Measurements from ENCODE around the gene CPT1A.
"Not testable (repeated sequence)": the region's sequence is repeated elsewhere in the genome, so short reads cannot be mapped to it uniquely, and the experiment has no call there.

CPT1A gene

GRCh38 chr11:68841718-68842426, at the start of gene CPT1A:
Gene CPT1A, minus strand, starts transcription at chr11:68841916. Its CDS starts 26,442 bp downstream, at chr11:68815474.
- DNase-seq (ENCODE audit: low read depth) = no peak

- DNase-seq (ENCODE audit: low read depth) = no peak
Observed at GRCh38 chr11:68890490-68891231, 48.9 kb upstream of the CPT1A start.

DNA sequence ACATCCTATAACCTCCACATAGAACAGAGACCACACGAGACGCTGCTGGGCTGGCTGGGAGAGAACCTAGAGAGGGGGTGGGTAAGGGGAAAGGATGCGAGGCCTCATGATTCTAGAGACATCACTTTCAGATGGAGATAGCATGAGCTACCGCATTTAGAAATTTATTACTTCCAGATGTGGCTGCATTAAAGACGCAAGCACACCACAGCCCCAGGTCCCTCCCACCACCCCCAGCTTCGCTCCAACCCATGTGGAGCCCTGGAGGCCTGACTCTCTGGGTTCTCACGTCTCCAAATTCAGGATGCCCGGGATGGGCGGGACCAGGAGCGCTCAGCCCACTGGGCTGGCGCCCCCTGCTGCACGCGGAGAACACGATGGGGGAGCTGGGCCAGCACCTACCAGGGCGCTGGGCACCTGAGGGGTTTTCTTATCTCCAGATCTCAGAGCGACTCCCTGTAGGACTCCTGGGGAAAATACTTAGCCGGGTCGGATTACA, 48.3 kb upstream of the CPT1A start:
- no peak for DNase-seq (ENCODE audit: low read depth)

DNA sequence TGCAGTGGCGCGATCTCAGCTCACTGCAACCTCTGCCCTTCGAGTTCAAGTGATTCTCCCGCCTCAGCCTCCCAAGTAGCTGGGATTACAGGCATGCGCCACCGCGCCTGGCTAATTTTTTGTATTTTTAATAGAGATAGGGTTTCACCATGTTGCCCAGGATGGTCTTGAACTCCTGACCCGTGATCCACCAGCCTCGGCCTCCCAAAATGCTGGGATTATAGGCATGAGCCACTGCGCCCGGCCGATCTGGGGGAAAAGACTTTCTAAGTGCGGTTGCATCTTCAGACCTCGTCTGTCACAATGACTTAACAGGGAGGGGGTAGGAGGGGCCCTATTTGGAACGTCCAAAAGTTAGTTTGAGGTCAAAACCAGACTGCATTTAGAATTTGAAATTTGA, 43.1 kb upstream of the CPT1A start:
- not testable (repeated sequence) for DNase-seq (ENCODE audit: low read depth)

DNA sequence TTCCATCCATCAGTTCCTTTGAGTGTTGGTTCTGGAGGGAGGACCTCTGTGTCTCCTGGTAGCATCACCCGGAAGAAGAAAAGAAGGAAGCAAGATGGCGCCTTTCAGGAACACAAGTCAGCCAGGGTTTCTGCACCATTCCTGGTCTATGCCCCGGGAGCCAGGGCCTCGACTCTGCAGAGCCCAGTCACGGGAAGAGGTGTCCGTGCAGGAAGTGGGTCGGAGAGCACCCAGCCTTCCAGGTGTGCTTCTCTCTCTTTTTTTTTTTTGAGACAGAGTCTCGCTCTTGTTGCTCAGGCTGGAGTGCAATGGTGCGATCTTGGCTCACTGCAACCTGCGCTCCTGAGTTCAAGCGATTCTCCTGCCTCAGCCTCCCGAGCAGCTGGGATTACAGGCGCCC, 40.7 kb upstream of the CPT1A start:
- DNase-seq (ENCODE audit: low read depth) = no peak

DNA sequence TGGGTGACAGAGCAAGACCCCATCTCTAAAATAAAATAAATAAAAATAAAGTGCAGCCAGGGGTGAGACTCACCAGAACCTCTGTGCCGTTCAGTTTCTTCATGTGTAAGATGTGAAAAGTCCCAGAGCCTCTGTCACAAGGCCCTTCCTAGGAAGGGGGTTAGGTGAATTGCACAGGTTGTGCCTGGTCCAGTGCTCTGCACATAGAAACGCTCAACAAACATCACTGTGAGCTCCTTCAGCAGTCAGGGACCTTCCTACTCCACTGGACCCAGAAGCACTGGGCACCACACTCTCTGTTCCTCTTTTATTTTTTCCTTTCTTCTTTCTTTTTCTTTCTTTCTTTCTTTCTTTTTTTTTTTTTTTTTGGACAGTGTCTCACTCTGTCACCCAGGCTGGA, 39.6 kb upstream of the CPT1A start:
- DNase-seq (ENCODE audit: low read depth) = no peak

DNA sequence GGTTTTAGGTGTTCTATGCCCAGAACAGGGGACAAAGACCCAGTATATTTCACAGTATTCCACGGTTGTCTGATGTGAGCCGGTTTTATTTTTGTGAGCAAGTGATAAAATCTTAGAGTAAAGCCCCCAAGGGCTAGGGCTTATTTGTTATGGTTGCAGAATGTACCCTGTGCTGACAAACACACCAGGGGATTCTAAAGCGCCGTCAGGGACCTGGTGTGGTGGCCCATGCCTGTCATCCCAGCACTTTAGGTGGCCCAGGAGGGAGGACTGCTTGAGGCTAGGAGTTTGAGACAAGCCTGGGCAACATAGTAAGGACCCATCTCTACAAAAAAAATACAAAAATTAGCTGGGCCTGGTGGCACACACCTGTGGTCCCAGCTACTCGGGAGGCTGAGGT, 39.1 kb upstream of the CPT1A start:
- no peak for DNase-seq (ENCODE audit: low read depth)

GRCh38 chr11:68878022-68878421, 36.3 kb upstream of the CPT1A start:
- DNase-seq (ENCODE audit: low read depth) = no peak

DNA sequence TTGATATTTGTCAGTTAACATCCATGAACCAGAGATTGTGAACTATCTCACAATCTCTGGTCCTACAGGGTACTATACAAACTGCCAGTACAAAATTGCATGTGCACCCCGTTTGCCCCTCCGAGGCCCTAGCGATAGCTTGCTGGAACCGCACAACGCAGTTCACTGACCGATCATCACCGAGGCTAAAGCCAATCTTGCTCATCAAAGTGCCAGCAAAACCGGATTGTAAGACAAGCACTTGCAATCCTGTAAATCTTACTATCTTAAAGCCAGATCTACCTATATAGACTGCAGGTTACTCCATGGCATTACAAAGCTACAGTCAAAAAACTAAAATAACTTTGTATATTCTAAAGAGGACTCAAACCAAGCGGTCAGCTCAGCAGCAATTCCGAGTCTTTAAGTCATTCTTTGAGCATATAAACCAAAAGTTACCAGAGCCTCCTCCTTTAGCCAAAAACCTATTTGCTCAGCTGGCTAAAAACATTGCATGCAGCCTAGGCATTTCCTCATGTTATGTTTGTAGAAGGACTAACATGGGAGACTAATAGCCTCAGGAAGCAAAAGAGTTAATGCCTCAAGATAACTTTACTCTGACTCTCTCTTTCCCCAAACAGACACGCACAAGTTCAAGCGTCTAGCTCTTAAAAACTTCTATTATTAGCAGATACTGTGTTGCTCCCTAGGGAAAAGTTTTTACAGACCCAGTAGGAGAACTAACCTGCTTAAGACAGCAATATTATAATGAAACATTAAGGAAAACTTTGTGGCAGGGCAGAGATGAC, 30.7 kb upstream of the CPT1A start:
- DNase-seq (ENCODE audit: low read depth) = no peak

DNA sequence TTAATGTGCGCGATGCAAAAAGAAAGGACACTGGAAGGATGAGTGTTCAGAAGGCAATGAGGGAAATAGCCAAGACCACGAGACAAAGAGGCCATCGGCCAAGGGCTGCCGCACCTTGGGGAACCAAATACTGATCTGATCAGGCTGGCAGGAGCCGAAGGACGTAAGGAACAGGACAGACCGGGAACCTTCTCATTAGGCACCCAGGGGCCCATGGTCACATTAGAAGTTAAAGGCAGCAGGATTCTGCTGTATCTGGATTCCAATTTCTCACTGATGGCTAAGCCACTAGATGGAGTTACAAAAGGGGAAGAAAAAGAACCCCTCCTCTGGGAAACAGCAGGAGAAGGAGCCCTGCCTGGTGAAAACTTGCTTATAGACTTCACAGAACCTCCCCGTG, 28.8 kb upstream of the CPT1A start:
- no peak for DNase-seq (ENCODE audit: low read depth)

- no peak for DNase-seq (ENCODE audit: low read depth)
Observed at GRCh38 chr11:68868221-68868835, 26.6 kb upstream of the CPT1A start.

DNA sequence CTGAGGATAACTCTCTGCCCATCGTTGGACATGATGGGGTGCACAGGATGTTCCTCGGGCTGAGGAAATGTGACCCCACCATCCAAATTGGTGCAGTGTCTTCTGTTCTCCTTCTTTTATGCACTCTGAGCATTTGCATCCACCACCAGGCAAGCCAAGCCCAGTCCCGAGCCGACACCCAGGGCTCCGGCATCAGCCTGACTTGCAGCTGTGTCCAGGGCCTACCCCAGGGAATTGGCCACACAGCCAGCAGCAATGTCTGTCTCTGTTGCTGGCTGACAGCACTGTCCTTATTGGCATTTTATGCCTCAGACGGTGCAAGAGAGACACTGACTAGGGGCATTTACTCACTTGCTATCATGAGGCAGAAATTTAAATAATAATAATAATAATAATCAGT, 25.4 kb upstream of the CPT1A start:
- no peak for DNase-seq (ENCODE audit: low read depth)

GRCh38 chr11:68865241-68865640, 23.5 kb upstream of the CPT1A start:
- DNase-seq (ENCODE audit: low read depth) = no peak

DNA sequence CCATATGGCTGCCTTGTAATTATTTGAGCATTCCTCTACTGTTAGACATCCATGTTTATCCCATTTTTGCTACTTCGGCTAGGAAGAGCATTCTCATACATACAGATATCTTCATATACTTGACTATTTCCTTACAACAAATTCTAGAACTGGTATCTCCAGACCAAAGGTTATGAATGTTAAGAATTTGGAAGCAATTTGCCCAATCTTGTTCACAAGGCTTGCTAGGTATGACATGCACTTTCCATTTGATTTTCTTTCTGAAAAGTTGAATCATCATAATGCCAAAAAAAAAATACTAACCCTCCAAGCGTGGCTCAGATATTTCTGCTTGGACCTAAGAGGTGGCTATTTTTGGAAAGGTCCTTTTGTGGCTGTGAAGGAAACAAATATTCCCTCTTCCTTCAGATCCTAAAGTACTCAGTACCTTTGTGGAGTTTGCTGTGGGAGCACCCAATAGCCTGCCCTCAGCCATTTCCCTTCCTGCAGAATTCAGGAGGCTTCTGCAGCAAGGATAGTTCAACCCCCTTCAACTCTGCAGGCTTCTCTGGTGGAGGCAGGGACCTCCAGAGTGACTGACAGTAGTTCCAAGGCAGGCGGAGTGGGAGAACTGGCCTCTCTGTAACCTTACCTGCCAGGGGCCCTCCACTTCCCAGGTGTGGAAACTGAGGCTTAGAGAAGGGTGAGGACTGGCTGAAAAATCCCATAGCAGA, 22.0 kb upstream of the CPT1A start:
- no peak for DNase-seq (ENCODE audit: low read depth)

DNA sequence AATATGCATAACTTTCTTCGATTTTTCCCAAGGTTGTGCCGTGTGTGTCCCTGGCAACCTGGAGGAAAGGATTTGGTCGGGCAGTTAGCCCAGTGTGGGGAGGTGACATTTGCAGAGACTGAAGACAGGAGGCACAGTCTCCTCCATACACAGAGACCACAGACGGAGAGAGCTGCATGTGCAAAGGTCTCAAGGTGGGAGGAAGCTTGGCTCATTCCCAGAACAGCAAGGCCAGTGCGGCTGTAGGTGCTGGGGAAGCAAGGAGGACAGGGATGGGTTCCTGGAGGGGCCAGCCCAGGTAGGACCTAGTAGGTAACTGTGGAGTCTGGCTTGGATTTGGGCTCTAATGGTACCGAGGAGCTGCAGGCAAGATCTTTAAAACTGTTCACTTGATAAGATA, 20.7 kb upstream of the CPT1A start:
- no peak for DNase-seq (ENCODE audit: low read depth)

GRCh38 chr11:68859123-68859522, 17.4 kb upstream of the CPT1A start:
- DNase-seq (ENCODE audit: low read depth) = no peak

GRCh38 chr11:68857037-68857586, 15.4 kb upstream of the CPT1A start:
- DNase-seq (ENCODE audit: low read depth) = no peak

DNA sequence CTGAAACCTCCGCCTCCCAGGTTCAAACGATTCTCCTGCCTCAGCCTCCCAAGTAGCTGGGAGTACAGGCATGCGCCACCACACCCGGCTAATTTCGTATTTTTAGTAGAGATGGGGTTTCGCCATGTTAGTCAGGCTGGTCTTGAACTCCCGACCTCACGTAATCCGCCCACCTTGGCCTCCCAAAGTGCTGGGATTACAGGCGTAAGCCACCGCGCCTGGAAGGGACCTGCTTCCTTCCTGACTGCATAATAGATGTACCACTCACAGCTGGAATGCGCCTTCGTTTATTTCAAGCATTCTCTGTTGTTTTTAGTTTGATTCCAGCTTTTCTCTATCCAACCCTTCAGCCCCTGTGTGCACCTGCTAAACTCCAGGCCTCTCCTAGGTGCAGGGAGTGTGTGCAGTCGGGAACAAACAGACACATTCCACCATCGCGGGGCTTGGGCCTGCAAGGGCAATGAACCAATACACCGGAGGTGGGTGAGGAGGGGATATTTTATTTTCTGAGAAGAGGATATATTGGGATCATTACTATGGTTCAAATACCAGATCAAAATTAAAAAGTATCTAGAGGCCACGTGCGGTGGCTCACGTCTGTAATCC, 14.8 kb upstream of the CPT1A start:
- not testable (repeated sequence) for DNase-seq (ENCODE audit: low read depth)

- DNase-seq (ENCODE audit: low read depth) = no peak
Observed at GRCh38 chr11:68855205-68855981, 13.7 kb upstream of the CPT1A start.

Measured in stimulated activated CD8-positive, alpha-beta memory T cell treated with anti-CD3 and anti-CD28 coated beads, Interleukin-7, amount 100 ng/mL, for 24 hours (primary cell).